Neural cell (in vitro differentiated cells): ENCODE data around the gene INHBC. TPM values are rescaled to one million over a fixed set of nuclear protein-coding genes. Genes with fewer than 3 reads are reported as not detected.

Experiments
- H2AFZ ChIP-seq: fragments of 200-600, 300-800 bp; sonication (generic), shearing (Covaris generic); 2 replicates; pipeline ENCODE4 v1.6.0; 2014; ENCODE audit warnings: low read depth, mild to moderate bottlenecking, antibody characterized with exemption, low read length, moderate library complexity
- H3F3A ChIP-seq: fragments of 200-600 bp; shearing (Covaris generic); 2 replicates; pipeline ENCODE4 v1.6.1; 2016; ENCODE audit warnings: mild to moderate bottlenecking, moderate library complexity, mixed read lengths, antibody characterized with exemption, low read length; ENCODE audit not compliant: insufficient read depth, poor library complexity, severe bottlenecking
- H3K27ac ChIP-seq: fragments of 200-600, 300-800 bp; sonication (generic), shearing (Covaris generic); 2 replicates; pipeline ENCODE4 v1.5.1; 2014; ENCODE audit warnings: mild to moderate bottlenecking, low read length, moderate library complexity
- H3K27me3 ChIP-seq: fragments of 300-800, 200-600 bp; sonication (generic), shearing (Covaris generic); 2 replicates; pipeline ENCODE4 v1.6.0; 2014; ENCODE audit warnings: mild to moderate bottlenecking, low read depth, low read length, moderate library complexity; ENCODE audit not compliant: insufficient read depth
- H3K36me3 ChIP-seq: fragments of 300-800, 200-600 bp; sonication (generic), shearing (Covaris generic); 2 replicates; pipeline ENCODE4 v1.5.1; 2014; ENCODE audit warnings: mild to moderate bottlenecking, antibody characterized with exemption, low read length, moderate library complexity; ENCODE audit not compliant: insufficient read depth
- H3K4me2 ChIP-seq: fragments of 300-800, 200-600 bp; sonication (generic), shearing (Covaris generic); 2 replicates; pipeline ENCODE4 v1.6.0; 2014; ENCODE audit warnings: mild to moderate bottlenecking, low read length
- H3K4me3 ChIP-seq: fragments of 300-800, 200-600 bp; sonication (generic), shearing (Covaris generic); 2 replicates; pipeline ENCODE4 v1.5.1; 2014; ENCODE audit warnings: mild to moderate bottlenecking, low read length, moderate library complexity
- H3K79me2 ChIP-seq: fragments of 200-600 bp; shearing (Covaris generic); replicated peaks from 2 replicates; pipeline ENCODE4 v1.6.0; 2014; ENCODE audit warnings: mild to moderate bottlenecking, low read length, moderate library complexity; ENCODE audit not compliant: insufficient read depth
- H3K9ac ChIP-seq: fragments of 300-800, 200-600 bp; sonication (generic), shearing (Covaris generic); 2 replicates; pipeline ENCODE4 v1.6.1; 2016; ENCODE audit warnings: mild to moderate bottlenecking, low read length, mixed read lengths
- H3K9me2 ChIP-seq: fragments of 200-600 bp; shearing (Covaris generic); 2 replicates; pipeline ENCODE4 v1.6.1; 2016; ENCODE audit warnings: mild to moderate bottlenecking, low read length, mixed read lengths; ENCODE audit not compliant: insufficient read depth
- H3K9me3 ChIP-seq: fragments of 200-600, 300-800 bp; sonication (generic), shearing (Covaris generic); 2 replicates; pipeline ENCODE4 v1.6.1; 2016; ENCODE audit warnings: mild to moderate bottlenecking, mixed run types, low read length, moderate library complexity, mixed read lengths
- H4K20me1 ChIP-seq: fragments of 200-600 bp; shearing (Covaris generic); 2 replicates; pipeline ENCODE4 v1.6.1; 2016; ENCODE audit warnings: mild to moderate bottlenecking, mixed run types; ENCODE audit not compliant: insufficient read depth
- CTCF ChIP-seq: fragments of 450-650 bp; IDR thresholded peaks from 2 replicates; pipeline ENCODE4 v1.5.1; 2014; ENCODE audit warnings: antibody characterized with exemption, mild to moderate bottlenecking, moderate library complexity; ENCODE audit not compliant: poor library complexity, severe bottlenecking
- EP300 ChIP-seq: fragments of 450-650 bp; conservative IDR thresholded peaks from 2 replicates; pipeline ENCODE4 v1.6.1; 2014; ENCODE audit warnings: antibody characterized with exemption, mild to moderate bottlenecking, moderate library complexity; ENCODE audit not compliant: poor library complexity, severe bottlenecking
- EZH2 ChIP-seq: fragments of 200-600, 300-800 bp; shearing (Covaris generic), sonication (generic); IDR thresholded peaks from 2 replicates; pipeline ENCODE4 v1.6.1; 2014; ENCODE audit warnings: antibody characterized with exemption, low read length, borderline replicate concordance, mild to moderate bottlenecking; ENCODE audit not compliant: insufficient read depth, poor library complexity, severe bottlenecking
- MXI1 ChIP-seq: fragments of 450-650 bp; conservative IDR thresholded peaks from 2 replicates; pipeline ENCODE4 v1.6.1; 2014; ENCODE audit warnings: antibody characterized with exemption, mild to moderate bottlenecking; ENCODE audit not compliant: poor library complexity, severe bottlenecking
- POLR2AphosphoS5 ChIP-seq: IDR thresholded peaks from 2 replicates; pipeline ENCODE4 v1.6.1; 2012
- RAD21 ChIP-seq: fragments of 450-650 bp; conservative IDR thresholded peaks from 2 replicates; pipeline ENCODE4 v1.6.1; 2014; ENCODE audit warnings: antibody characterized with exemption, mild to moderate bottlenecking, moderate library complexity
- REST ChIP-seq: IDR thresholded peaks from 2 replicates; pipeline ENCODE4 v1.6.1; 2012; ENCODE audit warnings: borderline replicate concordance
- SMC3 ChIP-seq: fragments of 450-650 bp; conservative IDR thresholded peaks from 2 replicates; pipeline ENCODE4 v1.6.1; 2014; ENCODE audit warnings: antibody characterized with exemption, mild to moderate bottlenecking, moderate library complexity; ENCODE audit not compliant: poor library complexity
- TAF1 ChIP-seq: IDR thresholded peaks from 2 replicates; pipeline ENCODE4 v1.6.1; 2012; ENCODE audit warnings: low read depth
- polyA plus RNA-seq: library from polyadenylated mRNA; depleted of rRNA; stranded (reverse); fragments of >200 nt; gene quantifications from 2 replicates; pipeline ENCODE4 v1.2.3, GENCODE V29; 2014

Gene INHBC
- polyA plus RNA-seq, 1 donor from 2014 or later, result not detected

- H3K9me2 ChIP-seq, result no peaks in the 10 kb centered on the region
- no peaks in the 10 kb centered on the region for H4K20me1 ChIP-seq
- H3K9me3 ChIP-seq, result no peaks in the 10 kb centered on the region
- H3K4me2 ChIP-seq, result no peak overlapping the region
- H3K79me2 ChIP-seq, result no peaks in the 10 kb centered on the region
- H2AFZ ChIP-seq, result no peak overlapping the region
- TF ChIP-seq RAD21 (no peak), REST (no peak), MXI1 (no peak), TAF1 (no peak), CTCF (no peak), POLR2AphosphoS5 (no peak), EP300 (no peak), EZH2 (no peak), SMC3 (no peak)
- H3K9ac ChIP-seq, result no peak overlapping the region
- H3K27ac ChIP-seq, result no peak overlapping the region
- no peak overlapping the region for H3K4me3 ChIP-seq
- no peaks in the 10 kb centered on the region for H3K36me3 ChIP-seq
- no peaks in the 10 kb centered on the region for H3F3A ChIP-seq
- peaks cover 45% of the 10 kb centered on the region for H3K27me3 ChIP-seq
These were observed 47.1 kb downstream of the INHBC start for GRCh38 chr12:57481671-57482070.

GRCh38 chr12:57483466-57483865 lies 48.9 kb downstream of the INHBC start:
- TF ChIP-seq POLR2AphosphoS5 (no peak), MXI1 (no peak), SMC3 (no peak), REST (no peak), EP300 (no peak), TAF1 (no peak), CTCF (no peak), RAD21 (no peak), EZH2 (no peak)
- Histone ChIP-seq H3K36me3 (no peaks in the 10 kb centered on the region), H3F3A (no peaks in the 10 kb centered on the region), H3K27me3 (peaks cover 27% of the 10 kb centered on the region), H3K79me2 (peaks cover 6% of the 10 kb centered on the region), H3K9me3 (no peaks in the 10 kb centered on the region), H4K20me1 (no peaks in the 10 kb centered on the region), H3K27ac (no peak overlapping the region), H2AFZ (no peak overlapping the region), H3K9me2 (no peaks in the 10 kb centered on the region), H3K4me2 (no peak overlapping the region), H3K4me3 (no peak overlapping the region), H3K9ac (no peak overlapping the region)
